LoVo (cell line): ENCODE data around the gene BRD4.

Experiments used
- DNase-seq: peaks from one replicate; pipeline ENCODE4 v3.0.0-alpha.2; 2016; ENCODE audit warnings: low spot score

BRD4 gene

DNA sequence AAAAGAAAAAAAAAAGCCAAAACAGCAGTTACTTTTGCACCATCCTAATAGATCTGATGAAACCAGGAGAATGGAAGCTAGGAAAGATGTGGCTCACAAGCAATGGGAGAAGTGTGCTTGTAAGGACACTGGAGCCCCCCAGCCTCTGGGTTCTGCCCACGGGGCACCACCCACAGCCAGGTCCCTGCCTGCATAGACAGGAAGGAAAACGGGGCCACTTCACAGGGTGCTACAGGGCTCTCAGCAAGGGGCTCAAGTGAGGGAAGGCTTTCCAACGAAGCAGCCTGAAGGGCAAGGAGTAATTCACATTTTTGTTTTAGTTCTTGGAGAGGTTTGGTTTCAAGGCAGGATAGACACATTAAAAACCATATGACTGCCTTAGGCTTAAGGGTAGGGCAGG is 42.7 kb downstream of the BRD4 start:
- DNase-seq = no peak

GRCh38 chr19:15288146-15288963 is 44.0 kb downstream of the BRD4 start:
- DNase-seq = no peak

DNA sequence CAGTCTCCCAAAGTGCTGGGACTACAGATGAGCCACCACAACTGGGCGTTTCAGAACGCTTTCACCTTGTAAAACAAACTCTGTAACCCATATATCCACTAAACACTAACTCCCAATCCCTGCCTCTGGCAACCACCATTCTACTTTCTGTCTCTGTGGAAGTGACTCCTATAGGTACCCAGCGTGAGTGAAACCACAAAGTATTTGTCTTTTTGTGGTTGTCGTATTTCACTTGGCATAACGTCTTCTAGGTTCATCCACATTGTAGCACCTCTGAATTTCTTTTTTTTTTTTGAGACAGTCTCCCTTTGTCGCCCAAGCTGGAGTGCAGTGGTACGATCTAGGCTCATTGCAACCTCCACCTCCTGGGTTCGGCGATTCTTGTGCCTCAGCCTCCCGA is 44.8 kb downstream of the BRD4 start:
- no peak for DNase-seq

DNA sequence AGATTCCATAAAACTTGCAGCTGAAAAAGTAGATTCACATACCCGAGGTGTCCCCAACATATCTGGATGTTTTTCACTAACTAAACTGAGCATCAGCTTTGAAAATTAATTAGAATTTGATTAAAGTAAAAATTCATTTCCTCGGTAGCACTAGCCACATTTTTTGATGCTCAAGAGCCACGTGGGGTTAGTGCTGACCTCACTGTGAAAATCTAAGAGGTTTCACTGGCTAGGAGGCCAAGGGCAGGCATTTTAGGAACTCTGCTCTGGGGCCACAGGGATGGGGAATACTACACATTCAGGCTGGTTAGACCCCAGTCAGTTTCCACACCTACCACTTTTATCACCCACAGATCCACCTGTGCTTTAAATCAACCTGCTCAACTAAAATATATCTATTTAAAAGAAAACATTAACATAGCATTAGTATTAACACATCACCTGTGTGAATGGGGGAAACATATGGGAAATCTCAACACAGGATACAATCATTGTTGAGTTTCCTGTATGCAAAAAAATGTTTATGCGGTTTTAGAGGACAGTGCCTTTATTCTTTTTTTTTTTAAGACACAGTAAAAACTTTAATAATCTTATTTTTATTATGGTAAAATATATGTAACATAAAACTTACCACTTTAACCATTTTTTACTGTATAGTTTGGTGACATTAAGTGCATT is 45.5 kb downstream of the BRD4 start:
- DNase-seq = no peak

DNA sequence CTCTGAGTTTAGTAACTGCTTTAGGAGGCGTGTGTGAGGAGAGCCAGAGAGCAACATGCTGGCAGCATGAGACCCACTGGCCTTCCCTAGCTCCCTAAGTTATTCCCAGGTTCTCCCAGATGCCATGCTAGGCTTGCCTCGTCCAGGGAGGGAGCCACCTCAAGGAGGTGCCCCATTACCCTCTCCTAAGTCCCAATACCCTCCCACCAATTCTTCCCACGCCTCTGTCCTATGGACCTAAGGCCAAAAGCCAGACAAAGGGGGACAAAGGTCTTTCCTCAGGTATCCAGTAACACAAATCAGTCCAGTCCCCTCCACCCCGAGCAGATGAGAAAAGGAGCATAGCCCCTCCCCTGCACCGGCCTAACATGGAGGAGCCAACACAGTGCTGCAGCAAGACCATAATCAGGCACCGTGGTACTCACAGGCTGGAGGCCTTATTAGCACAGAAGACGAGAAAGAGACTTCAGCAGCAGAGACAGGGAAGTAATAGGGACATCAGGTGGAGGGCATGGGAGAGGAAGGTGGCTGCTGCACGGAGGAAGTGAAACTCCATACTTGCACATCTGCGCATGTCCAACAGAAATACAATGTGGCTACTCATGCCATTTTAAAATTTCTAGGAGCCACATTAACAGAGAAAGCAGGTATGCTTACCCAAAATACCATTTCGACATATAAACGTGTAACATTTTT is 46.3 kb downstream of the BRD4 start:
- no peak for DNase-seq

DNA sequence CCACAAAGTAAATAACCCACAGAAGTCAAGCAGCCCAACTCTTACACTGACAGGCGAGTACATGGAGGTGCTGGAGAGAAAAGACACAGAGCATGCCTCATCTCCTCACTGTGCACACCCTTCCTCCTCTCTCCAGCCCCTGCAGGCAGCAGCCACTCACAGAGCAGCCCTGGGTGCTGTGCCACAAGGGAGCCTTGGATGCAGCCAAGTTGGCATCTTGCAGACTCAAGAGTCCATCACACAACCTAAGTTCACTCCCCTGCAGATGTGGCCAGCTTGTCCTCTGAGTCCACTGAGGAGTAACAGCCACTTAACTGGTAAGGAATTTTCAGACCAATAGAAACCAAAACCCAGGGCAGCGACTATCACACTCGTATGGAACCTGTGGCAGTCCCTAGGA is 47.4 kb downstream of the BRD4 start:
- no peak for DNase-seq

DNA sequence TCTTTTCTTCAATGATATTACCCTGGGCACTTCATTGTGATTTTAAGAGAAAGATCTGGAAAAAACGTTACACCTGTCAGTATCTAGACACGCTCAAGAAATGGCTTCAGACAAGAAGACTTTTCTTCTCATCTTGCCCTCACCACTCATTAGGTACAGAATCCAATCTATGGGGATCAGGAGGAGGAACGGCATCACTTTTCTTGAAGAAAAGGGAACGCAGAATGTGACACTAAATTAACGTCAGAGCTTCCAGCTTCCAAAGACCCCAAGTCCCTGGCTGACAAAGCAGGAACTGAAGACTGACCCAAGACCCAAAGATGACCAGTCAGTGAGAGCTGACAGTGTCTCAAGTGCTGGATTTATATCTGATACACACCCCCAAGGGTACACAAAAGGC is 48.2 kb downstream of the BRD4 start:
- DNase-seq = no peak

DNA sequence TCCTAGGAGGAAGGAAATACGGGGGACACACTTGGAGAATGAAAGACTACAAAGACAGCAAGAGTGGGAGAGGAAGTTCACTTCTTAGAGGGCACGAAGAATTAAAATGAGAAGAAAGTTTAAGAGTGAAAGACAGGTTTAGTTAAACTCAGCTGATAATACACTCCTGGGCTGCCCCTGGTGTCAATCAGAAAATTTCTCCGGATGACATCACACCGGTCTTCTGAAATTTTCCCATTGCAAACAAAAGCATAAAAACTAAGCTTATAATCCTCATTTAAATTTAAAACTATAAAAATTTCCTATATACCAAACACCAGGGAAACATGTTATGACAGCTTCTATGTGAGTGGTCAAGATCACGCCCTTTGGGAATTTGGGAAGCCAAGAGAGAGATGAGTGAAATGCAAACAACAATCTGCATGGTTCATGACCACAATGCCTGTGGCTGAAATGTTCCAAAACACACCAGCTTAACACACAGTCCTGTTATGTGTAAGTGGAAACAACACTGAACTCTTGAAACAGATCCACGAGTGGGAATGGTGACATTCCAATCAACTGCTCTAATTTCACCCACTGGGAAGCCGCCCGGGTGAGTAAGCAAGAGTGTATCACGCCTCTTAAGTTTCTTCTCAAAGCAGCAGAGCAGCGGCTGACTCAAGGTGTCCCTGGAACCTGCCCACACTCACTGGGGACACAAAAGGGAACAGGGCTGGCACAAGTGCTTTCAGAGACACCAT is 49.0 kb downstream of the BRD4 start:
- DNase-seq = peak; percentile 22

DNA sequence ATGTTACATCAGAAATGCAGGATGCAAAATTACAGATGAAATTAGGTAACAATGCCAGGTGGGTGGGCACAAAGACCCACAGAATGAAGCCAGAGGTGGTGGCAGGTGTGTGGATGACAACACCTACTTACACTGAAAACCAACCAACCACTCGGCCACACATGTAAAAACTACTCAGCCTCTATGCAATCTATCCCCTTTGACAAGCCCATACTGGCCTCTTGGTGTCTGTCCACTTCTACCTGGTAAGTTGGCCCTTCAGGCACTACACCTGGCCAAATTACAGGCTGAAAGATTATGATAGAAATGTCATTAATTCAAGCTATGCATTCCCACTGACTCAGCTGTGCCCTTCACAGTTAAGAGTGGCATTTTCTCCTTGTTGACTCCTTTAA is 50.0 kb downstream of the BRD4 start:
- no peak for DNase-seq

GRCh38 chr19:15280915-15281683 is 51.2 kb downstream of the BRD4 start:
- peak; percentile 38 for DNase-seq

GRCh38 chr19:15280048-15280725 is 52.2 kb downstream of the BRD4 start:
- DNase-seq = no peak

DNA sequence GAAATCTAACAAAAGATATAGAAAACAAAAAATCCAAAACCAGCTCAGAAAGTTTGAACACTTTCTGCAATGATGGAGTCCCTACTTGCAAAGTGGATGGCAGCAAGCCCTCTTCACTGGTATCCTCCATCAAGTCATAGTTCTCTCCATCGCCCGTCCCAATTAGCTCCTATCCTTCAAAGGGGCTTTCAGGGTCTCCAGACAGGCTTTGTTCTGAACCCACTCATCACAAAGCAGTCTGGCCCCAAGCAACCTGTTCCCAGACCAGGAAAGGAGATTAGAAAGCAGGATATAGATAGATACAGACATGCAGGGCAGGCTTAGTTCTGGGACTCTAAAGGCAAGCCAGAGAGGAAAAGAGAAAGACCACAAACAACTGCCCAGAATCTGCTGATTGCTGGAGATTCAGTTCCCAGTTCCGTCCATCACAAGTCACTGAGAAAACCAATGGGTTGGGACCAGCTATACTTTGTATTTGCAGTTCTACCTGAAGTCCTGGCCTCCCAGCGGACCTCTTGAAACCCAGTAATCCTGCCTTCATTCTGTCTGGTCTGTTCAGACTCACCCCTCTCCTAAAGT is 52.9 kb downstream of the BRD4 start:
- no peak for DNase-seq

- DNase-seq = no peak
Measured at GRCh38 chr19:15276620-15277215, 55.6 kb downstream of the BRD4 start.

- DNase-seq = no peak
Measured at GRCh38 chr19:15274477-15274876, 57.9 kb downstream of the BRD4 start.

DNA sequence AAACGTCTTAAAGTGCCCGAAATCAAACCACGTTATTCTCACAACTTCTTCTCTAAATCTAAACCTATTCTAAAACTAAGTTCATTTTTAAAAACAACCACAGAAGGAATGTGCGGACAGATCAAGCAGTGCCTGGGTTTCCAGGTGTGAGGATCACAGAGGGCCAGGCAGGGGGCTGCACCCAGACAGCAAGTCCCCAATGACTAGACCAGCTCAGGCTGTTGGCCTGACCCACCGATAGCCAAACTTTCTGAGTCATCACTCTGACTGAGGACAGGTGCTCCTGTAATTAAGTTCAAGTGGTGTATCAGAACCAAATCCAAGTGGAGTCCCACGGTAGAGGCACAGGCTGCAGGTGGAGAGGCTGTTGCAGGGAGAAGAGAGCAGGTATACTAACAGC is 62.5 kb downstream of the BRD4 start:
- no peak for DNase-seq

- DNase-seq = no peak
Measured at GRCh38 chr19:15268928-15269253, 63.4 kb downstream of the BRD4 start.

GRCh38 chr19:15268192-15268927 is 64.0 kb downstream of the BRD4 start:
- DNase-seq = no peak

DNA sequence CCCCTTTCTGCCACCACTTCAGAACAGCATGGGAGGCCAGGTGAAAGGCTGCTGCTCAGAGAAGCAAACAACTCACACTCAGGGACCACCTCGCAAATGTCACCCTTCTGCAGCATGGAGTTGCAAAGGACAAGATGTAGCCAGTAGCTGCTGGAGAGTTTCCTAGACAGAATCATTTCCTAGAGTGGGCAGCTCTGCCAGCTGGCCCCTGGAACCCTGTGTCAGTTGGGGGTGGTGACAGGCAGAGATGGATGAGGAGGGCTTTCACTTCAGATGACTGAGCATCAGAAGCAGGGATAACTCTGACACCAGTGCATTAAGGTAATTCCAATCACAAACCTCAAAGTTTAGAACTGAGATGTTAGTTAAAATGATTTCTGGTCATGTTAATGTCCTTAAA is 65.7 kb downstream of the BRD4 start:
- no peak for DNase-seq

- DNase-seq = no peak
Measured at GRCh38 chr19:15265850-15266248, 66.5 kb downstream of the BRD4 start.
